ENCODE data around the gene MAGI2. TPM values are rescaled to one million over a fixed set of nuclear protein-coding genes. Genes with fewer than 3 reads are reported as not detected.

Gene MAGI2
- total RNA-seq, 2 experiments from 2014 or later: 0.05 to 0.12 TPM

DNA sequence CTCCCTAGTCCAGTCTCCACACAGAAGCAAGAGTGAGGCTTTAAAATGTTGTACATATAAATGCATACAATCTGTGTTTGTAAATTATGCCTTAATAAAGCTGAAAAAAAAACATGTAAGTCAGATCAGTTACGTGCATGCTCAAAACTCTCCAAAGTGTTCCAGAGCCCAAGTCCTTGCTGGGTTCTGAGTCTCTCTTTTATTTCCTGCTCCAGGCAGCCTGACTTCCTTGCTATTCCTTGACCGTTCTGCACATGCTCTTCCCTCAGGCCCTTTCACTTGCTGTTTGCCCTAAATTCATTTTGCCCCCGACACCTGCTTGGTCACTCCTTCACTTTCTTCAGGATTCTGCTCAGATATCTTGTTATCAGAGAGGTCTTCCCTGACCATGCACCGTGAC lies 884.8 kb downstream of the MAGI2 start:
- no peaks in the 10 kb centered on the region for H3K9me3 Mint-ChIP-seq (ENCODE audit: low read depth)
- peaks cover 2% of the 10 kb centered on the region for H3K27me3 Mint-ChIP-seq
- CTCF ChIA-PET: no interaction called here
- intact Hi-C loops (cut with DNase I, micrococcal nuclease): no loop called here
- POLR2A ChIA-PET: no interaction called here
- no peaks in the 10 kb centered on the region for H3K36me3 Mint-ChIP-seq (ENCODE audit: low read depth)
- DNase-seq (no peak), ATAC-seq (no peak)
- no peak overlapping the region for H3K4me3 Mint-ChIP-seq
- H3K27ac Mint-ChIP-seq: no peak overlapping the region
- no peaks in the 10 kb centered on the region for H3K4me1 Mint-ChIP-seq

DNA sequence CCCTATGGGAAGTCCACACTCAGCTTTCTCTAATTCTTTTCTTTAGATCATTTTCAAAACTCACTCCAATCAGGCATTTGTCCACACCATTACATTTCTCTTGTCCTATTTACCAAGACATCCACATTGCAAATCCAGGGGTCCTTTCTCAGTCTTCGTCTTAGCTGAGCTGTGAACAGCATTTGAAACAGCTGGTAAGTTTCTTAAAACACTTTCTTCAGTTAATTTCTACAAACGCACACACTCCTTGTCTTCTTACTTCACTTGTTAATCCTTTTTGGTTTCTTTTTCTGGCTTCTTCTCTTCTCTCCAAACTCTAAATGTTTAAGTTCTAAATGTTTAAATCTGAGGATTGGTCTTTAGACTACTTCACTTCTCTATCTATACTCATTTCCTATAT lies 885.6 kb downstream of the MAGI2 start:
- Mint-ChIP-seq H3K27ac (no peak overlapping the region), H3K36me3 (ENCODE audit: low read depth) (no peaks in the 10 kb centered on the region), H3K4me1 (no peaks in the 10 kb centered on the region), H3K9me3 (ENCODE audit: low read depth) (no peaks in the 10 kb centered on the region), H3K27me3 (peaks cover 2% of the 10 kb centered on the region), H3K4me3 (no peak overlapping the region)
- ChIA-PET CTCF (interaction anchor here (0.8 kb wide), 1 partner anchor 1537 kb away, joined by 4 read pairs; no protein-coding TSS in a partner anchor), POLR2A (no interaction called here)
- intact Hi-C loops (cut with DNase I, micrococcal nuclease): no loop called here
- no peak for ATAC-seq
- no peak for DNase-seq

DNA sequence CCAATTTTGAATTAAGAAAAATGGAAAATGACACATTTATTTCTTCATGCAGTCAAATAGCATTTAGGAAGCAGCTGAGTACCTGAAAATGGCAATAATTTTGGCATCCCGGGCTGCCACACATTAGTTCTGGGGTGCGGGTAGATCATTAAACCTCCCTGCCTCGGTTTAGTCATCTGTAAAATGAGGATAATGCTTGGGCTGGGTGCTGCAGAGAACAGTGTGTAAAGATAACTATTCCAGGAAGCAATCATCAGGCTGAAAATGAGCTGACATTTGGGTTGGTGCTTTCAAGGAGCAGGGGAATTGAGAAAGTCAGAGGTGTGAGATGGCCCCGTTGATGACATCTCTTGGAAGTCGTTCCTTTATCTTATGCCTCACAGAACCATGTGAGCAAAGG lies 887.7 kb downstream of the MAGI2 start:
- Mint-ChIP-seq H3K27ac (no peak overlapping the region), H3K9me3 (ENCODE audit: low read depth) (no peaks in the 10 kb centered on the region), H3K4me1 (no peaks in the 10 kb centered on the region), H3K4me3 (no peak overlapping the region), H3K36me3 (ENCODE audit: low read depth) (no peaks in the 10 kb centered on the region), H3K27me3 (peaks cover 2% of the 10 kb centered on the region)
- ATAC-seq (no peak), DNase-seq (no peak)
- POLR2A ChIA-PET: no interaction called here
- intact Hi-C loops (cut with DNase I, micrococcal nuclease): no loop called here
- CTCF ChIA-PET: no interaction called here

DNA sequence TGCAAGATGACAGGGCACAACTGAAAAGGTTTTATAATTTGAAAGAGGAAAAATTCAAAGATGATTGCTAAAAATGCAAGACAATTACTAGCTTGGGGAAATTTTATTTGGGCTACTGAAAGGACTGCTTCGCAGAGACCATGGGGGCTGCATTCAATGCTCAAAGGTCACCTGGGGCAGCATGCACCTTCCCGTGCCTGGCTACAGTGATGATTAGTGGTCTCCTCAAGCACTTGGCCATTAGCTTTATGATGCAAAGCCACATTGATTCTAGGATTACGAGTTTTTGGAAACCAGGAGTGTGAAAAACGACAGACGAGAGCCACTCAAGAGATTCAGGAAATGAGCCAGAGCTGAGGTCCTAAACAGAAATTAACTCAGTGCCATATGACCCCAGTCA lies 890.3 kb downstream of the MAGI2 start:
- POLR2A ChIA-PET: no interaction called here
- CTCF ChIA-PET: no interaction called here
- peaks cover 2% of the 10 kb centered on the region for H3K27me3 Mint-ChIP-seq
- no peak overlapping the region for H3K4me3 Mint-ChIP-seq
- no peaks in the 10 kb centered on the region for H3K9me3 Mint-ChIP-seq (ENCODE audit: low read depth)
- no peak overlapping the region for H3K27ac Mint-ChIP-seq
- ATAC-seq (no peak), DNase-seq (no peak)
- intact Hi-C loops (cut with DNase I, micrococcal nuclease): no loop called here
- H3K36me3 Mint-ChIP-seq (ENCODE audit: low read depth): no peaks in the 10 kb centered on the region
- H3K4me1 Mint-ChIP-seq: no peaks in the 10 kb centered on the region

DNA sequence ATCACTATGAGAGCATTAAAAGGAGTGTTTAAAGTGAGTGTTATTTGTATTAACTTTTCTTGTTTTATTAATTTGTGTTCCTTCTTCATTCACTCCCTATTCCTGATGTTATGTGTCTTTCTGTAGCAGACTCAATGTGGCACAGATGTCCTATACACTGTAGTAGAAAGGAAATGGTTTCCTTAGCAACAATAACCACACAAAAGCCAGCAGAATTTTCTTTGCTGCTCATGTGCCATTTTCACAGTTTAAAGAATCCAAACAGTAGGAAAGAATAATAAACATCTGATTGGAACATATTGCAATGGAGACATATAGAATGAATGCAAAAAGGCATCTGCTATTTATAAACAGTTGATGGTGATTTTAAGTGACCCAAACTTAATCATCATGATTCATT lies 891.3 kb downstream of the MAGI2 start:
- Mint-ChIP-seq H3K4me3 (no peak overlapping the region), H3K36me3 (ENCODE audit: low read depth) (no peaks in the 10 kb centered on the region), H3K9me3 (ENCODE audit: low read depth) (no peaks in the 10 kb centered on the region), H3K4me1 (no peaks in the 10 kb centered on the region), H3K27me3 (peaks cover 2% of the 10 kb centered on the region), H3K27ac (no peak overlapping the region)
- no peak for DNase-seq
- intact Hi-C loops (cut with DNase I, micrococcal nuclease): no loop called here
- ChIA-PET CTCF (no interaction called here), POLR2A (no interaction called here)
- no peak for ATAC-seq

DNA sequence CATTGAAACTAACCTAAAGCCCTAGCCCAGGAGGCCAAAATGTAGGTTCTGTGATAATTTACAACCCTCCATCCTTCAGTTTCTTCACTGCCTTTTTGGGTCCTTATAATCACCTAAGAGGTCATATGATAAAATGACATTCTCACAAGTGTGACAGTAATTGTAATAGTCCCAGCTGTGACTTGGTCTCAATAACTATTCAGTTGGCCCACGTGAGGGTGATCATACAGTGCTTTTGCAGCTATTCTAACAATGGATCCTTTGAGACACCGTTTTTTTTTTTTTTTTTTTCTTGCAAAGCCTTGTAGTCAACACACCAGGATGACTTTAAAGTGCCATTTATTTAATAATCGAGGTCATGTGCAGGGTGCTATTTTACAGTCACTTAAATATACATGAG lies 894.9 kb downstream of the MAGI2 start:
- Mint-ChIP-seq H3K4me1 (no peaks in the 10 kb centered on the region), H3K4me3 (no peak overlapping the region), H3K36me3 (ENCODE audit: low read depth) (no peaks in the 10 kb centered on the region), H3K9me3 (ENCODE audit: low read depth) (no peaks in the 10 kb centered on the region), H3K27ac (no peak overlapping the region), H3K27me3 (no peaks in the 10 kb centered on the region)
- ChIA-PET POLR2A (no interaction called here), CTCF (no interaction called here)
- ATAC-seq (no peak), DNase-seq (no peak)
- intact Hi-C loops (cut with DNase I, micrococcal nuclease): no loop called here

DNA sequence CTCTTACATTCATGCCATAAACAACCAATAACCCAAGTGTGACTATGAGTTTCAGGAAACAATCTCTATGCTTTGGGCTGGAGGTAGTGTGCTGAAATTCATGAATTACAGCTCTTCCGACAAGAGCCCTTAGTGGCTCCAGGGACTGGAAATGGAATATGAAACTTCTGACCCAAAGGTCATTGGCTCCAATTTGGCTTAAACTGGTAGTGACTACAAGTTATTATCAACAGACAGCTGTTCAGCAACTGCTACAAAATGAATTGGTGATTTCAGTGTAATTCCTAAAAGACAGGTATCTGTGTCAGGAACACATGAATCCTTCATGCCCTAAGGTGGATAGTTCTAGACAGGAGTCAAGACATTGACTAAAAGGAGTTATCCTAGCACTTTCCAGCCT lies 909.5 kb downstream of the MAGI2 start:
- Mint-ChIP-seq H3K27me3 (no peaks in the 10 kb centered on the region), H3K4me1 (no peaks in the 10 kb centered on the region), H3K9me3 (ENCODE audit: low read depth) (no peaks in the 10 kb centered on the region), H3K27ac (no peak overlapping the region), H3K36me3 (ENCODE audit: low read depth) (no peaks in the 10 kb centered on the region), H3K4me3 (no peak overlapping the region)
- CTCF ChIA-PET: no interaction called here
- ATAC-seq (no peak), DNase-seq (no peak)
- intact Hi-C loops (cut with DNase I, micrococcal nuclease): no loop called here
- POLR2A ChIA-PET: no interaction called here

DNA sequence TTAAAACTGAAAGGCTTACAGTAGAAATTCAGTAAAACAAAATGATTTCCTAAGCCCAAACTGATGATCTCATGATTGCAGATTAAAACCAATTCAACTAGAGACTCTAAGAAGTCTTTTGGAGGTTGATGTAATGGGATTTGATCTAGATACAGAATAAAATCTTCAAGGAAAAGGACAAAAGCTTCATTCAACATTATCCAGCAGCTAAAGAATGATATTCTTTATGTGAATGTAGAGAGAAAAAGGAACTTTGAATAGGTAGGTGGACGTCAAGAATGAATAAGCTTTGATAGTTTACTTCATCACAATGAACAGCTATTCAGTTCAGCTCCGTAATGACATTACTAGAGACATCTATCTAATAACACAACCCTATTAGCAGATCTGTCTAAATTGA lies 910.5 kb downstream of the MAGI2 start:
- H3K36me3 Mint-ChIP-seq (ENCODE audit: low read depth): no peaks in the 10 kb centered on the region
- no peak overlapping the region for H3K27ac Mint-ChIP-seq
- ATAC-seq (no peak), DNase-seq (no peak)
- ChIA-PET CTCF (no interaction called here), POLR2A (no interaction called here)
- no peaks in the 10 kb centered on the region for H3K27me3 Mint-ChIP-seq
- no peaks in the 10 kb centered on the region for H3K9me3 Mint-ChIP-seq (ENCODE audit: low read depth)
- H3K4me1 Mint-ChIP-seq: no peaks in the 10 kb centered on the region
- H3K4me3 Mint-ChIP-seq: no peak overlapping the region
- intact Hi-C loops (cut with DNase I, micrococcal nuclease): no loop called here

DNA sequence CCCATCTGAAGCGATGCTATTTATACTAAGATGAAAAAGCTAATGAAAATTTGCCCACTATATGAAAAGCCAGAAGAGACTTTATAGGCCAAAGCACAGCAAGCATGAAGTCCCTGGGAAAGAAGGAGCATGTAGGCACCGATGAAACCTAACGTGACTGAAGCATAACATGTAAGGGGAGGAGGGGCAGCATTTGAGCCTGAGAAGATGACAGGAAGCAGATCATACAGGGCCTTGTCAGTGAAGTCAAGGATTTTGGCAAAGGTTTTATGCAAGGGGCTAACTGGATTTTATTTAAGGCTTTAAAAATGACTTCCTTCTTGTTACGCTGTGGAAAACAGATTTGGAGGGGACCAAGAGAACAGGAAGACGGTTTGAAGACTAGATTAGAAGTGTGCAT lies 910.9 kb downstream of the MAGI2 start:
- intact Hi-C loops (cut with DNase I, micrococcal nuclease): no loop called here
- Mint-ChIP-seq H3K36me3 (ENCODE audit: low read depth) (no peaks in the 10 kb centered on the region), H3K4me3 (no peak overlapping the region), H3K27ac (no peak overlapping the region), H3K4me1 (no peaks in the 10 kb centered on the region), H3K27me3 (no peaks in the 10 kb centered on the region), H3K9me3 (ENCODE audit: low read depth) (no peaks in the 10 kb centered on the region)
- CTCF ChIA-PET: no interaction called here
- DNase-seq (no peak), ATAC-seq (no peak)
- POLR2A ChIA-PET: no interaction called here

DNA sequence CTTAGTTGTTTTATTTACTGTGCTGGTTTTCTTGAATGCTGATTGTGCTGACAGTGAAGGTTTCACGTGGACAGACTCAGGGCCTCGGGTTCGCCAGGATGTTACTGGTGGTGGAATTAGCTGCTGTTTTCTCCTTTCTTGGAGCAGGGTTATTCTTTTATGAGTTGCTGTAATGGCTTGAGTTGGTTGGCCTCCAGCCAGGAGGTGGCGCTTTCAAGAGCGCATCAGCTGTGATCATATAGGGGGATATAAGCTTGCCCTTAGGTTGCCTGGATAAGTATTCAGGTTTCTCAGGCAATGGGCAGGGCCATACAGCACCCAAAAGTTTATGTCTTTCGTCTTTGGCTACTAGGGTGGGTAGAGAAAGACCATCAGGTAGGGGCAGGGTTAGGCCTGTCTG lies 913.6 kb downstream of the MAGI2 start:
- Mint-ChIP-seq H3K36me3 (ENCODE audit: low read depth) (no peaks in the 10 kb centered on the region), H3K4me1 (no peaks in the 10 kb centered on the region), H3K9me3 (ENCODE audit: low read depth) (peaks cover 3% of the 10 kb centered on the region), H3K4me3 (no peak overlapping the region), H3K27ac (no peak overlapping the region), H3K27me3 (no peaks in the 10 kb centered on the region)
- ATAC-seq (no peak), DNase-seq (no peak)
- intact Hi-C loops (cut with DNase I, micrococcal nuclease): no loop called here
- ChIA-PET CTCF (no interaction called here), POLR2A (no interaction called here)

DNA sequence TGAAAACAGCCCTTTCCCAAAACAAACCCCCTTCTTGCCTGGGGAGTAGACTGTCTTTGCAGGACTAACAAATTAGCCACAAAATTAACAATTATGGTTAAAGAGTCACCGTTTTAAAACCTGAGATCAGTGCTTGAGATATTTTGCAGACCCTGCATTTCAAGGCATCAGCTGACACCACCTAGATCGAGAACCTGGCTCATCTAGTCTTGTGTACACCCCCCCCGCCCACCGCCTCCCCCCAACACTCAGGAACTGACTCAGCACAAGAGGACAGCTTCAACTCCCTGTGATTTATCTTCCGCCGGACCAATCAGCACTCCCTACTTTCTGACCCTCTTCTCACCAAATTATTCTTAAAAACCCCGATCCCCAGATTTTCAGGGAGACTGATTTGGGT lies 917.8 kb downstream of the MAGI2 start:
- Mint-ChIP-seq H3K27ac (no peak overlapping the region), H3K27me3 (no peaks in the 10 kb centered on the region), H3K9me3 (ENCODE audit: low read depth) (peaks cover 3% of the 10 kb centered on the region), H3K4me1 (no peaks in the 10 kb centered on the region), H3K36me3 (ENCODE audit: low read depth) (no peaks in the 10 kb centered on the region), H3K4me3 (no peak overlapping the region)
- intact Hi-C loops (cut with DNase I, micrococcal nuclease): no loop called here
- ATAC-seq (no peak), DNase-seq (no peak)
- POLR2A ChIA-PET: no interaction called here
- CTCF ChIA-PET: no interaction called here

DNA sequence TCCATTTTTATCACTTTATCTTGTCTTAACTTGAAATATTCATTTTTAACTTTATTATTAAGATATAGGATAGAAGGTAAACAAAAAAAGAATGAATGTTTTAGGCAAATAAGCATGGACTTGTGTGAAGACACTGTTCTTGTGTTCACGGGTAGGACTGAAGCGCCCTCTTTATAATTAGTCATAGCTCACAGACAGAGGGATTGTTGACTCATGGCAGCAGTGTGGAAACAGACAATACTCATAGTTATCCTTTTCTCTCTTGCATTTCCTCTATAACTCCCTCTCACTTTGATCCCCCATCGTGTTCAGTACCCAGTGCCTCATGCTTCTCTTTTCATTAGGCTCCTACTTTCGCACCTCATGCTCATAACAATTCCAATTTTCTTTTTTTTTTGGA lies 923.1 kb downstream of the MAGI2 start:
- ChIA-PET POLR2A (no interaction called here), CTCF (no interaction called here)
- Mint-ChIP-seq H3K4me3 (no peak overlapping the region), H3K27me3 (no peaks in the 10 kb centered on the region), H3K36me3 (ENCODE audit: low read depth) (no peaks in the 10 kb centered on the region), H3K4me1 (no peaks in the 10 kb centered on the region), H3K27ac (no peak overlapping the region), H3K9me3 (ENCODE audit: low read depth) (no peaks in the 10 kb centered on the region)
- ATAC-seq (no peak), DNase-seq (no peak)
- intact Hi-C loops (cut with DNase I, micrococcal nuclease): no loop called here

DNA sequence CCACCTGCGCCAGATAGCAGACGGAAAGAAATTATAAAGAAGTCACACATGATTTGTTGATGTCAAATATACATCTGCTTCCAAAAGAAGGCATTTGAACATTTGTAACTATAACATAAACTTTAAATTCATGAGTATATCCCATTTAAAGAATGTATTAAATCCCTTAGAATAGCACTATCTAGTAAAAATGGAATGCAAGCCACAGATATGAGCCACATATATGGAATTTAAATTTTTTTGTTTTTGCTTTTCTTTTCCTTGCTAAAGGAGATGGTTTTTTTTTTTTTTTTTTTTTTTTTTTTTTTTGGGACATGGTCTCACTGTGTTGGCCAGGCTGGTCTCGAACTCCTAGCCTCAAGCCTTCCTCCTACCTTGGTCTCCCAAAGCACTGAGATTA lies 924.1 kb downstream of the MAGI2 start:
- intact Hi-C loops (cut with DNase I, micrococcal nuclease): no loop called here
- Mint-ChIP-seq H3K36me3 (ENCODE audit: low read depth) (no peaks in the 10 kb centered on the region), H3K27me3 (no peaks in the 10 kb centered on the region), H3K9me3 (ENCODE audit: low read depth) (no peaks in the 10 kb centered on the region), H3K4me3 (no peak overlapping the region), H3K27ac (no peak overlapping the region), H3K4me1 (no peaks in the 10 kb centered on the region)
- ChIA-PET CTCF (no interaction called here), POLR2A (no interaction called here)
- ATAC-seq (no peak), DNase-seq (no peak)

All from activated CD4-positive, alpha-beta T cell treated with anti-CD3 and anti-CD28 coated beads for 36 hours (primary cell).